NCI-H446 (cell line): ENCODE results near the gene TFPT.

Source experiments
- DNase-seq, 2 experiments: peaks; one replicate each; lab custom pipeline; 2025; lab: John Stamatoyannopoulos, UW

TFPT gene, protein sequence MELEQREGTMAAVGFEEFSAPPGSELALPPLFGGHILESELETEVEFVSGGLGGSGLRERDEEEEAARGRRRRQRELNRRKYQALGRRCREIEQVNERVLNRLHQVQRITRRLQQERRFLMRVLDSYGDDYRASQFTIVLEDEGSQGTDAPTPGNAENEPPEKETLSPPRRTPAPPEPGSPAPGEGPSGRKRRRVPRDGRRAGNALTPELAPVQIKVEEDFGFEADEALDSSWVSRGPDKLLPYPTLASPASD

DNA sequence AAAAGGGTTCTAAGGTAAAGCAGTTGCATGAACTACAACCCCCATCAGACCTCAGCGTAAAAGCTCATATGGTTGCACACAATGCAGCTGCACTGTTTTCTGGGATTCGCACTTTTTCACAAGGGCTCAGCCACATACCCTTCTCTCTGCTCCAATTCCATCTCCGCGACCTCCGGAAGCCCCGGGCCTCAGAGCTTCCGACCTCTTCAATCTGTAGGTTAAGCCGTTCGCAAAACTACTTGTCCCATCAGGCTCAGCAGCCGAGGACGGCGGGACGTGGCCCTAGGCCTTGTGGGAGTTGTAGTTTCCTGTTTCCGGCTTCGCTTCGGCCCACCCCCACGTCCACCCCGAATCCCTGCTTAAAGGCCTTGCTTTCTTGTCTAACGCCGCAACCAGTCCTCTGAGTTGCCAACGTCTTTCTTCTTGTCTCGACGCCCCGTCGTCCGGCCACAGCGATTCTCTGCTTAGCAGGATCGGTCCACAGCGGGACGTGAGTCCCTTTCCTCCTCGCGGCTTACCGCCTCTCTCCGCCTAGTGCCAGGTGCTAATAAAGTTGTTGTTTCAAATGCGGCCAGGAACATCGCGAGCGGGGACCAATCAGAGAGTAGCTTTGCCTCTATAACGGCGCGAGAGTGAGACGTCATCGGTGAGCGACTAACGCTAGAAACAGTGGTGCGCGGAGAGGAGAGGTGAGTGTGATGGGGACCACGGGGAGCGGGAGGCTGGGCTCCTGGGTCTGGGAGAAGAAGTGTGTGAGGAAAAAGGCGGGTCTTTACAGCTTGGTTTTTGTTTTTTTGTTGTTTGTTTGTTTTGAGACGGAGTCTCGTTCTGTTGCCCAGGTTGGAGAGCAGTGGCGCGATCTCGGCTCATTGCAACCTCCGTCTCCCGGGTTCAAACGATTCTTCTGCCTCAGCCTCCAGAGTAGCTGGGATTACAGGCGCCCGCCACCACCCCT is at the start of gene TFPT, which contains the start of gene PRPF31:
Gene TFPT (minus strand): TSS at position 549 of the 955 bp plus-strand sequence. CDS start 388 bp downstream, at position 161.
Gene PRPF31 (plus strand): TSS at position 646 of the 955 bp plus-strand sequence. CDS start 2,525 bp downstream, outside the sequence.
- DNase-seq = peak; percentile 98

DNA sequence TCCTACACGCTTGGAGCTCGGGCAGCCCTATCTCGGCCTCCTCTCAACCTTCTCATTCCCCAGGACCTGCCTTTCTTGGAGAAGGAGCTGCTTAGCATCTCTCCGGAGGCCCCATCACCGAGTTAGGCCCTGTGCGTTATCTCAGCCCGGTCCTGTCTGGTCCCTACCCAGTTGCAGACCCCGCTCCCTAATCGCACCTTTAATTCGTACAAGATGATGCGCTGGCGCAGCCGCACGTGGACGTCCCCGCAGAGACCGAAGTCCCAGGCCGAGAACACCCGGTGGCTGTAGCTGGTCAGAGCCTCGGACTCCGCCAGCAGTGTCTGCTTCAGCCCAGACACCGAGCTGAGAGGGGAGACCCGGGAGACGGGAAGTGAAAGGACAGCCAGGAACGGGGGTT is 49.8 kb upstream of the TFPT start:
- DNase-seq = no peak

DNA sequence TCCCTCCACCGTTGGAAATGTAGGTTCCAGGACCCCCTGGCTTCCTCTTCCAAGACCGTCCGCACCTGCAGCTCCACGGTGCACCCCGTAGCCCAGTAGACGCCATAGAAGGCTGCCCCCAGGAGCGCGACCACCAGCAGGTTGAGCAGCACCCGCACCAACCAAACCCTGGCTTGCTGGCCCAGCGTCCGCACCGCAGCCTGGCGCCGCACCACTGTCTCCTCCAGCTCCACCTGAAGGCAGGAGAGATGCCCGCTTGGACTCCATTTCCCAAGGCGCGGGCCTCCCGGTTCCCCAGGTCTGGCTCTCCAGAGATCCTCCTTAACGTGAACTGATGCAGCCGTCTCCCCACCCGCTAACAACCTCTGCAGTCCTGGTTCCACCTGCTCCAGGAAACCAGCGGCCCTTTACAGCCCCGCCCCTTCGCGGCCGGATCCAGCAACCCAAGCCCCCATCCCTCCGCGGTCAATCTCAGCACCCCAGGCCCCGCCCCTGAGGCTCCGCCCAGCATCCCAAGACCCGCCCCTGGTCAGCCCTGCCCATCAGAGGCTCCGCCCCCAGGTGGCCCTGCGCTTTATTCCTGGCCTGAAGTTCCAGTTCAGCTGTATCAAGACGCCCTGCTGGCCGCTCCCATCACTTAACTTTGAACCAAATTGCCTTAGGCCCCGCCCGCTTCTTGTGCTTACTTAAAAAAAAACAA is 49.1 kb upstream of the TFPT start:
- DNase-seq = no peak

DNA sequence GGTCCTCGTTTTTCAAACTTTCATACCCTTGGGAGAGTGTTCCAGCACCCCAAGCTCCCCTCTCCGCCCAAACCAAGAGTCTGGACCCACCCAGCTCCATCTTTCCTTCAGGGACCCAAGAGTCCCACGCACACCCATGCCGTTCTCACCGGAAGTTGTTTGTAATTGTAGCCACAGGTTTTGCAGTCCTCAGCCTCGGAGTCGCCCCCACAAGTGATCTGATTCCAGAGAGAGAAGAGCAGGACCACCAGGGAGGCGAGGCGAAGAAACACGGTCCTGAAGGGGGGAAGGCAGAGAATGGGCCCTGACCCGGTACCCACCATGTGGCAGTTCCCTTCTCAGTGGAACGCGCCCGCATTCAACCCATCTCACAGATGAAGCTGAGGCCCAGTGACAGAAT is 47.4 kb upstream of the TFPT start:
- no peak for DNase-seq

GRCh38 chr19:54162241-54162805 is 46.9 kb upstream of the TFPT start:
- no peak for DNase-seq

- DNase-seq = peak in 1 of 2 experiments; percentile 21
Observed at GRCh38 chr19:54160854-54161253, 45.4 kb upstream of the TFPT start.

- no peak for DNase-seq
Observed at GRCh38 chr19:54160182-54160811, 44.8 kb upstream of the TFPT start.

- DNase-seq = peak; percentile 99 to 100
Observed at GRCh38 chr19:54159352-54160181, 44.1 kb upstream of the TFPT start, which contains the start of gene LENG1. Gene LENG1 (minus strand): TSS chr19:54159721. CDS start chr19:54159695, 26 bp downstream.

DNA sequence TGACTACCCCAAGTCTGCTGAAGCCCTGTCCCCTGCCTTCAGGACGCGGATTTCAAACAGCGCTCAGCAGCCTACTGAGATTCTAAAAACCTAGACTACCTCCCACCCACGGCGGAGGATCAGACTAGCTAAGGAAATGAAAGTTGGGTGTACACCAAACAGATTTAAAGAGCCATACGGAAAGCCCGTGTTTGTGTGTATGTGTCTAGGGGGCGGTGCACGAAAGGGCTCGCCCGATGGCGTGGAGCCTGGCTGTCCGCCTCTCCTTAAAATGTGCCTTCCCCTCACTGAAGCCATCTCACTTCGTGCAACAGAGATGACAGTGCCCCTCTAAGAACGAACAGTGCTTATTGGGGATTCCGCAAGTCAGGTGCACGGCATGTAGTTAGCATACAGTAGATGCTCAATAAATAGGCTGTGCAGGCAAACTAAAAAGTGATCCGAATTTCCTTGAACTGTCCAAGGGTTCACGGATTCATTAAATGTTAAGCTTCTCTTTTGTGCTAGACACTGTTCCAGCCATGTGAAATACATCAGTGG is 43.4 kb upstream of the TFPT start:
- DNase-seq = no peak

DNA sequence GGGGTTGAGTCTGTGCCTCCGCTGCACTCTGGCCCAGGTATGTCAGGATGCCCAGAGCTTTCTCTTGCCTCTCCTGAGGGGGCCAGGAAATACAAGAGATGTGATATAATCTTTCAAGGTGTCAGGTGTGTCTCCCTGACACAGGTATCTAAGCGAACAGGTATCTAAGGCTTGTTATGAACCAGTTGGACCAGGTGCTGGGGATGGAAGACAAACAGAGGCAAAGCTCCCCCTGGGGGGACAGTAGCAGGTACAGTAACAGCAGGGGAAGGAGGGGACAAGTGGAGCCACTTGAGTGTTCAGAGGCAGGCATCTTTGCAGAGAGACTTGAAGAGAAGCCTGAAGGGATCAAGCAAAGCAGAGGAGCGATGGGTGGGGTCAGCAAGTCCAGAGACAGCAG is 41.5 kb upstream of the TFPT start:
- no peak for DNase-seq

GRCh38 chr19:54156490-54156889 is 41.0 kb upstream of the TFPT start:
- no peak for DNase-seq

DNA sequence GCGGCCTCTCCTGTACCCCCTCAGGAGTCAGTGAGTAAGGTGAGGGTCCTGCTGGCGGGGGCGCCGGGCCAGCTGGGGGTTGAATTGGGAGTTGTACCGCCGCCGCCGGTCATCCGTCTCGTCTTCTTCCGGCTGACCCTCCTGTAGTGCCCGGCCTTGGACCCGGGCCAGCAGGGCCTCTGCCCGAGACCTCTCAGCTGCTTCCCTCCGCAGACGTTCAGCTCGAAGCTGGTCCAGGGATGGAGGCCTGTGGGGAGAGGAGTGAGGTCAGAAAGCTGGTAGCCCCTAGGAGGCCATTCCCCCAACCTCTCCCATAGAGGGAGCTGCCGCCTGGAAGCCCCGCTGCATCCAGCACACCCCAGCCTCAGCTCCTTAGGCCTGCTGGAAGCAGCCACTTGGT is 40.2 kb upstream of the TFPT start:
- no peak for DNase-seq

DNA sequence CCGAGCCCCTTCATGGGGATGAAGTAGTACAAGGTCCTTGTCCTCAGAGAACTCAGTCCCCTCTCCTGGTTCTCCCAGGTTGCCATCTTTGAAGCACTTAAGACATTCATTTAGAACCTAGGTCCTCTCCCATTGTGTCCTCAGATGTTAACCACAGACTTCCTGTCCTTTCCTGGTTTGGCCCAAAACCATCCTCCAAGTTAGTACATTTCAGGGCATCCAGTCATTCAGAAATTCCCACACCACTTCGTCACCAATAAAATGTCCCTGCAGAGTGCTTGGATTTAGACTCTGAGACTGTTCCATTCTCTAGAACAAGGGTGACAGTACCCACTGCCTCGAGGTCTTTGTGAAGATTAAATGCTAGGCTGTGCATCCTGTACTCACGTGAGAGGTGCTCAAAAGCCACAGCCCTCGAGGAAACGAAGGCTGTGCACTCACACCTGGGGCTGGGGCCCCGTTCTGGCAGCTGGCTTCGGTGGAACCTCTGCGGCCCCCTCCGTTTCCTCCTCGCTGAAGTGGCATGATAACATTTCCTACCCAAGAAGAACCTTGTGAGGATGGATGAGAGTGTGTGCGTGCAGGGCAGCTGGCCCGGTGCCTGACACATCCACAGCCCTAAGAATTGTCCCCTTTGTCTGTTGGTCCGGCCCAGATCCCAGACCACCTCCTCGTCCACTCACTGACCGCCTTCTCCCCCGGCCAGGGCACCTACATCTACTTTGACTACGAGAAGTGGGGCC is 39.3 kb upstream of the TFPT start:
- no peak for DNase-seq

GRCh38 chr19:54153731-54154326 is 38.4 kb upstream of the TFPT start:
- no peak for DNase-seq

GRCh38 chr19:54152878-54153524 is 37.5 kb upstream of the TFPT start:
- no peak for DNase-seq

DNA sequence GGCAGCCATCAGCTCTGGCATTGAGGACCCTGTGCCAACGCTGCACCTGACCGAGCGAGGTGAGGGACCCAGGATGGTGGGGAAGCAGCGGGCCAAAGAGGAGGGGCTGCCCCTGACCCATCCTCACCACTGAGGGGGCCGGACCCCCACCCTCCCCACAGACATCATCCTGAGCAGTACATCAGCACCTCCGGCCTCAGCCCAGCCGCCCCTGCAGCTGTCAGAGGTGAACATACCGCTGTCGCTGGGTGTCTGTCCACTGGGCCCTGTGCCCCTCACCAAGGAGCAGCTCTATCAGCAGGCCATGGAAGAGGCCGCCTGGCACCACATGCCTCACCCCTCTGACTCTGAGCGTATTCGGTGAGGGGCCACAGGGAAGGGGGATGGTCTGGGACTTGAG is 36.8 kb upstream of the TFPT start:
- no peak for DNase-seq

GRCh38 chr19:54151362-54152035 is 36.0 kb upstream of the TFPT start:
- DNase-seq = no peak
